Activated T-cell treated with anti-CD3 and anti-CD28 coated beads for 4 hours (primary cell): ENCODE data around the gene CD48.
"Not testable (repeated sequence)": the region's sequence is repeated elsewhere in the genome, so short reads cannot be mapped to it uniquely, and the experiment has no call there.

Experiments
- DNase-seq: peaks from one replicate; pipeline ENCODE4 v3.0.0-alpha.2; 2020

Gene CD48

DNA sequence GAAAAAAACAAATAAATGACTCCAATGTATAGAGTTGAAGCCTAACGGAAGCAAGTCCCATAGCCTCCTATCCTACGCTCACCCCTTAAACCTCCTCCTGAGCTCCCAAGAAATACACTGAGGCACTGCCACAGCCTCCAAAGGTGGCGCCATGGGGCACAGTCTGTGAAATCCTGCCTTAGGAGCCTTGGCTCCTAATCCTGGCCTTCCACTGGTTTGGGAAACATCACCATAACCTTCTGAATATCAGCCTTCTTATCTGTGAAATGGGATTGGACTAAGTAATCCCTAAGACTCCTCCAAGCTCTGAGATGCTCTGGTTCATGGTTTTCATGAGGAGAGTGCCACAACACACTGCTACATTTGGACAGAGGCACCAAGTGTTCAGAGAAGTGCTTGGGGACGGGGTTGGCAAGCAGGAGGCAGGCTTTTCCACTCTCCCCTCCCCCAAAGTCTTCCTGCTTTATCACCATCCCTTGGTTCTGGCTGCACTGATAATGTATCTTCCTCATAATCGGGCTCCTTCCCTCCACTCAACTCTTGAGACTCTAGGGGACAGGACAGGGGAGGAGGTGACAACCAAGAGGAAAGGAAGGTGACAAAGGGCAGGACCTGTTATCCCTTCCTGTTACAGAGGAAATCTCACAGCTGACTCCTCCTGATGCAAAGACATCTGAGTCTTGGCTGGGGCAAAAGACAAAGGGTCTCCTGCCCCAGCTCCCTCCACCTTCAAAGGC lies 30.2 kb upstream of the CD48 start:
- no peak for DNase-seq

DNA sequence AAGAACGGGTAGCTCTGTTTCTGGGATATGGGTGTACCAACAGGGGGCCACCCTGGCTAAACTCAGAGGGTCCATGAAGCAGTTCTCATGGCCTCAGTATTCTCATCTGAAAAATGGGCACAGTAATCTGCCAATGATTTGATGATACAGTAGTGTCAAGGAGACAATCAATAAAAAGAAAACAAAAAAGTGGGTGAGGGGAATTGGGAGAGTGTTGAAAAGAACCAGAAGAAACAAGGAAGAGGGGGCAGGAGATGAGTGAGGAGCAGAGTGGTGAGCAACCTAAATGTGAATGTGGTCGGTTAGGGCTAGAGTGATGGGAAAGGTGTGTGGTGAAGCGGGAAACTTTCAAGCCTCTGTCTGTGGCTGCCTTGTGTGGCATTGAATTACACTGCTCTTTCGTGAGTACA lies 29.5 kb upstream of the CD48 start:
- DNase-seq = no peak

DNA sequence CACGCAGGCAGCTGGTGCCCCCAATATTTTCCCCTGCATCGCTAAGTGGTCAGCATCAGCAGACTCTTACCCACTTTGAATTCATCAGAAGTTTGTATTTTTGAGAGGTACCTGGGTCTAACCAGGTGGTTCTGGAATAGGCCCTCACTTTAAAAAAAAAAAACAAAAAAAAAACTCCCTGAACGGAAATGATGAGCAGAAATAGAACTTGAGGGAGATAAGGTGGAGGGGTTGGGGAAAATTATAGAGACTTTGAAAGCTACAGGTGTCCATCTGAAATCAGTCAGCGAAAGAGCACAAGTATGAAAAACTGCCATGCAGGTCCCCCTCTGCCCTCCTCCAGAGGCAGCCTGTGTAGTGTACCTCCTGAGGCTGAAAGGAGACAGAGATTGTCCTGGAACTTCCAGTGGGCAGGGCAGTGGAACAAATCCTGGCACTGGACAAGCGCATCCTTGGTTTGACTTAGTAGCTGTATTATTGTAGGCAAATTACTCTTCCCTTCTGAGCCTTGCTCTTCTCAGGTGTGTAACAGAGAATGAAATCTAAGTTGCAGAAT lies 28.6 kb upstream of the CD48 start:
- DNase-seq = no peak

DNA sequence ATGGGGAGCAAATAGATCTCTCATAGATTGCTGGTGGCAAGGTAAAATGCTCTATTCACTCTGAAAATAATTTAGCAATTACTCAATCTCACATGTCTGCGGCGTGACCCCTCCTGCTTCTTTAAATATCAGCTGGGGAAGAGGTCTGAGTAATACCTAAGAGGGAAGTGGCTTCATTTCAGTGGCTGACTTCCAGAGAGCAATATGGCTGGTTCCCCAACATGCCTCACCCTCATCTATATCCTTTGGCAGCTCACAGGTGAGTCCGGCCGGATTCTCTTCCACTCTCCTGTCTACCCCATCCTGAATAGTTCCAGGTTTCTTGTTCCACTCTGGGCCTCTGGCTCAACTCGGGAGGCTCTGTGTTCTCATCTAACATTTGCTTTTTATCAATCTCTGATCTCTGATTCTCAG lies 27.5 kb upstream of the CD48 start, which contains the start of gene SLAMF7:
TSS of gene SLAMF7 (plus strand) at position 150 of the 414 bp plus-strand sequence. CDS start at position 205, 55 bp downstream.
- no peak for DNase-seq

DNA sequence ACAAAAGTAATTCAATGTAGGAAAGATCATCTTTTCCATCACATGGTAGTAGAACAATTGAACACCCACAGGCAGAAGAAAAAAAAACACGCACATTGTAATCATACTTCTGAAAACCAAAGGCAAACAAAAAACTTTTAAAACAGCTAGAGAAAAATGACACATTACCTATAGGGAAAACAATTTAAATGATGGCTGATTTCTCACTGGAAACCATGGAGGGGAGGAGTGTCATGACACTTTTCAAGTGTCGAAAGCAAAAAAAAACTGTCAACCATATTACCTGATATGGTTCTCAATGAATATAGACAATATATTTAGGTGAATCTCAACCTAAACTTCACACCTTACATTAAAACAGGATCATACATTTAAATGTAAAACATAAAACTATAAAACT lies 26.6 kb upstream of the CD48 start:
- DNase-seq = no peak

DNA sequence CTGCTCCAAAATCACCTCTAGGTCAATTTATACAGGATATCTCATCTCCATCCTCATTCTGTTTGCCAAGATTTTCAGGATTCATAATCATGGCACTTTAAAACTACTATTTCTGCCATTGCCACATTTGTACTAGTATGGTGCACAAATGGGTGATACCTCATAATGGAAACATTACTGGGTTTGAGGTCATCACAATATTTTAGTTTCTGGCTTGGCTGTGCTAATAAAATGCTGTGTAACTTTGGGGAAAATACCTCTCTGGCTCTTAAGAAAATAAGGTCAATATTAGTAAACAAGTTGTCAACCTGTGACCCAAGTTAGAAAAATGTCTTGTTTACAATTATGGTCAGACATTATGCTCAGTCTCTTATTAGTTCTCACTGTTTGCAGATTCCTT lies 22.7 kb upstream of the CD48 start:
- DNase-seq = no peak

DNA sequence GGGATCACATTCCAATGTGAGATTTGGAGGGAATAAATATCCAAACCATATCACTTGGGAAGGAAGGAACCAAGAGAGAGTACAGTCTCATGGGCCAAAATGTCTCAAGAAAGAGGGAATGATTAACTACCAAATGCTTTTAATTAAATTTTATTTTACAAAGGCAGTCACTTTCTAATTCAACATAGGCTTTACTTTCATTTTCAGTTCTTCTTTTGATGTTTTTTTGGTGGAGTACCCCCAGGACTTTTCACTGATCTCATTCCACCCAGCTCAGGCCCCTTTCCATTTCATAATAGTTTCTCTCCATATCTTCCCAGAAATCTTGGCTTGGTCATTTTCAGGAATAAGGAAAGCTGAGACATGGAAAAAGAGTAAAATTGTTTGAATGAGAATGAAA lies 22.3 kb upstream of the CD48 start:
- no peak for DNase-seq

DNA sequence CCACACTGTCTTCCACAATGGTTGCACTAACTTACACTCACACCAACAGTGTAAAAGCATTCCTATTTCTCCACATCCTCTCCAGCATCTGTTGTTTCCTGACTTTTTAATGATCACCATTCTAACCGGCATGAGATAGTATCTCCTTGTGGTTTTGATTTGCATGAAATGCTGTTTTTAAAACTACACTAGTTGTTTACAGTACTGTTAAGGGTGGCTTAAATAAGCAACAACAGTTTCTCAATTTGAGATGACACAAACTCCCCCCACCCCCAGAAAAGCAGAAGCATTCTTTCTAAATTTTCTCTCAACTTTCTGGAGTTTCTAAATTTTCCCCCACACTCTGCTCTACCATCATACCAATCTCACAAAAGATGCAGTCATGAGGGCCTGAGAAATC lies 20.4 kb upstream of the CD48 start:
- DNase-seq = no peak

DNA sequence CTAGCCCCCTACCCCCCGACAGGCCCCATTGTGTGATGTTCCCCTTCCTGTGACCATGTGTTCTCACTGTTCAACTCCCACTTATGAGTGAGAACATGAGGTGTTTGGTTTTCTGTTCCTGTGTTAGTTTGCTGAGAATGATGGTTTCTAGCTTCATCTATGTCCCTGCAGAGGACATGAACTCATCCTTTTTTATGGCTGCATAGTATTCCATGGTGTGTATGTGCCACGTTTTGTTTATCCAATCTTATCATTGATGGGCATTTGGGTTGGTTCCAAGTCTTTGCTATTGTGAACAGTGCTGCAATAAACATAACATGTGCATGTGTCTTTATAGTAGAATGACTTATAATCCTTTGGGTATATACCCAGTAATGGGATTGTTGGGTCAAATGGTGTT lies 19.9 kb upstream of the CD48 start:
- DNase-seq = not testable (repeated sequence)

DNA sequence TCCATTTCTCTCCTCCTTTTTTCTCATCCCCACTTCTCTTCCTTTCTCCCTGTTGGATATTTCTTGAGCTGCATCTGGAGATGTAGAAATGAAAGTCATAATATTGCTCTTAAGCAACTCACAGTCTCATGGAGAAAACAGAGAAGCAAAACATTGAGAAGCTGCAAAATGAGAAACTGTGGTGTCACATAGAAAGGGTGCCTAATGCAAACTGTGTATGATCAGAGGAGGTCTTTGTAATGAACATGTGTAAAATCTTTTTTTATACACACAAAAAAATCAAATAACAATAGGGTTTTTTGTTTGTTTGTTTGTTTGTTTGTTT lies 15.7 kb upstream of the CD48 start:
- no peak for DNase-seq

DNA sequence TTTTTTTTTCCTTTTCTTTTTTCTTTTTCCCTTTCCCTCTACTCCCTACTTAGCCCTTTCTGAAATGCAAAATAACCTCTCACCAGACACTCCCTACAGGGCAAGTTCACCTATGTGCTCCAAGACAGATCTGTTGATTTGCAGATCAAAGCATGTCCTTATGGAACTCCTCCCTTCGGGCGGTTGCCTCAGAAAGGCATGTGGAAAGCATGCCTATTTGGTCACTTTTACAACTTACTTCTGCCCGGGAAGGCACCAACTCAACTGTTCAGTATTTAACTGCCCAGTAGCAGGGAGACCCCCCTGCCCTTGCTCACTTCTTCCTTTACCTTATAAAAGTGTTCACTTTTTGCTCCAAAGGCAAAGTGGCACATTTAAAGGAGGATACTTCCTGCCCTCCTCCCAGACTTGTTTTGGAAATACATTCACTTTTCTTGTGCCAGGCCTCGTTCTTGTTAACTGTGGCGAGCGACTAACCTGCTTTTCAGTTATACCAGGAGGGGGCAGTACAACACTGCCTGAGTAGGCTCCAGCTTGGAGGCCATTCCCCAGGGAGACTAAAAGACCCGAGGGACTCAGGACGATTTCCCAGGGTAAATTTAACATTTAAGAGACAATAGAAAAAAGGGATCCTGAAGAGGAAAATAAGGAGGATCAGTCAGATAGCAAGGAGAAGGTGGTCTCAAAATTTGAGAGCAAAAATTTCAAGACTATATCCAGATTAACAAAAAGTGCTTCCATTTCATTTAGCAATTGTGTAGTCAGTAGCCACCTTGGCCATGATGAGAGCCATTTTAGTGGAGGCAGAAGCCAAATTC lies 15.1 kb upstream of the CD48 start:
- peak; percentile 44 for DNase-seq

DNA sequence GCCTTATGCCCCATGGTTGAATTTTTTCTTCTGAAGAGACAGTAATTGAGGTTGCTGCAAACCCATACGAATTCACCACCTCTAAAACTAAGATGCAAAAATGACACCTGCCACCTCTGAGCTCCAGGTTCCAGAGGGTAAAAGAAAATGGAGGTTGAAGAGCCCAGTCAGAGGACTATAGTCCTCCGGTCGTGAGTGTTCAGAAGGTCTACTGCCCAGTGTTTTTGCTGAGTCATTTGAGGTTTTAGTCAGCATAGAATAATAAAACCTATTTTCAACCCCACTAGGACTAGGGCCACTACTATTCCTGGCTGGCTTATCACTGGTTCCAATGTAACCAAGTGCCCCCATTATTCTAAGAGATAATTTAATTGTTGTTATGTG lies 14.5 kb upstream of the CD48 start:
- no peak for DNase-seq

DNA sequence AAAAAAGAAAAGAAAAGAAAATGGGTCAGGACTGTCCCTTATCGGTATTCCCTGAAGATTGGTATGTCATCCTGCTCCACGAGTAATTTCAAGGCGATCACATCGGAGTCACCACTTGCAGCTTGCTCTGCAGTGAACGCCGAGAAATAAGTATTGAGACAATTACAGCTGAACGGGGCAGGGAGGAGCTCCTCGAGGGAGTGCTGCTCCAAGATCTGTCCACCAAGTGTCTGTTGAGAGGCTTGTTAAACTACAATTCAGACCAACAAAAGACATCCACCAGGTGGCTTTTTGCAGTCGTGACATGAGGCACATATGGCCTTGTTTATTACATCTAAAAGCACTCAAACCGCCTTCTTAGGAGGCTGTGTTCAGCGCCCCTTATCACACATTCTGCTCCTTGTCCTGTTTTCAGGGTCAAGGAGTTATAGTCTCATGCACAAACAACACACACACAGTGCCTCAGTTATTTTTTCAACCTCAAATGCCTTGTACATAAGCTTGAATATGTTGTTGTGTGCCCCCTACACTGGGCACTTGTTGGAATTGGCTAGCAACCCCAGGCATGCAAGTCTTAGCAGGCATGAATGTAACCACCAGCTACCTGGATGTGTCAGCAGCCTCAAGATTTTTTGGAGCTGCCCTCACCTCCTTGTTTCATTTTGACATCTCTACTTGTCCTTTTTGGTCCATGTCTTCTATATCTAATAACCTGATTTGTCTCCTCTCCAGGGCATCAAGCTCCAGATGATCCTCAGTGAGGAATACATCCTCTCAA lies 13.0 kb upstream of the CD48 start:
- DNase-seq = no peak

DNA sequence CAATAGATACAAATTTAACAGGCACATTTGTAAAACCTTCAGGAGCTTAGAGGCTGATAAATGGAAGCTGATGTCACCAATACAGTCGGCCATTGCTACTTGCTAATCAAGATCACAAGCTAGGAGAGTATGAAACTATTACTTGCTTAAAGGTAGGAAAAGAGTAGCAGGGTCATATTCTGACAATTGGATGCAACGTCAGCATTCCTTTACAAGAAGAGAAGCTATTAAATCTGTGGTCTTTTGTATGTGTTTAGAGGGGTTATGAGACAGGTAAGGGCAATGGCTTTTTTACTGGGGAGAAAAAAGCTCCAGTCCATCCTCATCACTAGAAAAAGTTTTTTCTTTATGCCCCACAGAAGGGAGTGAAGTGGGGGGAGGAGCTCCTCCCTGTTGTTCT lies 11.7 kb upstream of the CD48 start:
- DNase-seq = no peak

DNA sequence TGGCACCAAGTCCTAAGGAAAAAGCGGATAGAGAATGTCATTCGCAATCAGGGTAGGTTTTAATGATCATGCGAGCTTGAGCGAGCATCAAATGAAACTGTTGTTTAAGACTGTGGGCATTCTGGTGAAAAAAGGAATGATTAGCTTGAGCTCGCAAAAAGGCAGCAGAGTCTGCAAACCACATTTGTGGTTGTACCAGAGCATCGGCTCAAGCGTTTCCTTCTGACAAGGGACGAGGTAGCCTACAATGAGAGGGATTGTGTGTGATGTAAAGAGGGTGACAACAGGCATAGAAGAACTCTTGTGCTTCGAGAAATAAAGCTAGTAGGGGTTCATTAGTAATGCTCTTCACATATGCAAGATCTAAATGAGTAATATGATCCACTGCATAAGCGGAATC lies 11.1 kb upstream of the CD48 start:
- no peak for DNase-seq

DNA sequence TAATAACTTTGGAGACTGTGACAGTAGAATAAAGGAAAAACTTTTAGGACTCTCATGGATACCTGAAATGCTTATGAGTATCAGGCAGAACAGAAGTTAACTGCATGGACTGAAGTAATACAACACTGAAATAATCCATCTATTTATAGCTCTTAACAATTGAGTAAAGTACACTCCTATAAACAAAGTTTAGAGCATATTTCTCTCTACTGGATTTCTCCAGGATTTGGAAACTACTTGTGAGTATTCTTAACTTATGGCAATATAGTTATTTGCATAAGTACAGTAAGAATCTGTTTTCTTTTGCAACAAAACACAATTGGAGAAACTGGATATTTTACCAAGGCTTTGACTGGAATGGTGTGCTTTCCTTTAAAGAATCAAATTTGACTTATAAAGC lies 9.9 kb upstream of the CD48 start:
- DNase-seq = no peak

DNA sequence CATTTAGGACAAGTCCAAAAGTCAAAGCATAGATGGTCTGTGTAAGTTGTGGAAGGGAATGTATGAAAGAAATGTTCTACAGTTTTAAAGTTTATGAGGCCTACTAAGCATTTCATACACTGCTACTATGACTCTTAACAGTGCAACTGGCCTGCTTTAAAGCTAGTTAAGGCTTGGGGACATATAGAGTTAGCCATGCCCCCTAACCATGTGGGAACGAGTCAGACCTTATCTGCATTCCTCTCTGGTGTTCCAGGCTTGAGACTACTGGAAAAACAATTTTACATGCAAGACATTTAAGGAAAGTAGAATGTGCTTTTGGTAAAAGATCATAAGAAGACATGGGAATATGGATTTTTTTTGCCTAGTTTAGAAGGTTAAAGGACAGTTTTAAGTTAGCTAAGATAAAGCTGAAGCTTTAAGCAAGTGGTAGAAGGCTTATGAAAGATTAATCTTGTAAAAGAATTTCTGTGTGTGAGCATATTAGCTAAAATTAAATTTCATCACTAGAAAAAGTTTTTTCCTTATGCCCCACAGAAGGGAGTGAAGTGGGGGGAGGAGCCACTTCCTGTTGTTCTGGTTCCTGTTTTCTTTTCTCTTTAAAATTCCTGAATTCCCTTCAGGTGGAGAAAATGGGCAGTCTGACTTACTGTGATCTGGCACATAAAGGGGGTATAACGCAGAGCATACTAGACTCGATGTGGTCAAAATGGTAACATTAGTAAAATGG lies 8.9 kb upstream of the CD48 start:
- DNase-seq = no peak

DNA sequence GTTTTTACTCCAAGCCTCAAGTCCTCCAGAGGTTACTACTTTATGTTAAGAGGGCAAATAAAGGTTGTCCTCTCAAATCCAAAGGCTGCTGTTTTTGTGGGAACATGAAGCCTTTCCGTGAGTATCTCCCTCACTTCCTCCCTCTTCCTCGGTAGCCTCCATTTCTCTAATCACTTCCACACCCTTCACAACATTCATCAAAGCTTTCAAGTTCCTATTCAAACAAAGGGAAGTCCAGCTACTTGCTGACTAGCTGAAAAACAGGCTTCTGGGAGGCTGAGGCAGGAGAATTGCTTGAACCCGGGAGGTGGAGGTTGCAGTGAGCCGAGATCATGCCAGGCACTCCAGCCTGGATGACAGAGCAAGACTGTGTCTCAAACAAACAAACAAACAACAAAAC lies 6.6 kb upstream of the CD48 start:
- DNase-seq = no peak

DNA sequence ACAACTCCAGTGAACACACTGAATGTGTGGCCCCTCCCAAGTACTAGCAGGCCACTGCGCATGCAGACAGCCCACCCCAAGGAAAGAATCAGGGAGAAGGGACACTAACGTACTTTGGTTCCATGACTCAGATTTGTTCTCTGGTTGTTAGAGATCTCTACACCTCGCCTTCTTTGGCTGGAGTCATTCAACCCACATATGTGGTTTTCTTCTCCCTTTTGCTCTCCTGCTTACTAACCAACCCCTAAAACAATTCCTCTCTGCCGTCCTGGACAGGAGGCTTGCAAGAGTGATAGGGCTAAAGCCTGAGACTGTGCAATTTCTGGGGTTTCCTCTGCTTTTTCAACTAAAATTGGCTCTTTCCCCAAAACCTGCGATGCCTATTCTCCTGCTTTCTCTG lies 5.7 kb upstream of the CD48 start:
- DNase-seq = no peak

DNA sequence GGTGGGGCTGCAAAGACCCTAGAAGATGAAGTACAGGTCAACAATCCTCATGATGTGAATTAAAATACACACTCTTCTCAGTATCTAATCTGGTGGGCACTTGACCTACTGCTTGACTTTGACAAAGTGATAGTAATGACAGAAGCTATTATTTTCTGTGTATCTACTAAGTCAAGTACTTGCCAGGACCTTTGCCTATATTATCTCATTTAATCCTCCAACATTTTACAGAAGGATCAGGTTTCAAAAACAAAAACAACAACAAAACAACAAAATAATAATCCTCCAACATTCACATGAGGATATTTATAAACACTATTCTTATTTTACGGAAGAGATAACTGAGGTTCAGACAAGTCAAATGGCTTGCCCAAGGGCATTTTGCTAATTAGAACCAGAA lies 4.4 kb upstream of the CD48 start:
- no peak for DNase-seq

DNA sequence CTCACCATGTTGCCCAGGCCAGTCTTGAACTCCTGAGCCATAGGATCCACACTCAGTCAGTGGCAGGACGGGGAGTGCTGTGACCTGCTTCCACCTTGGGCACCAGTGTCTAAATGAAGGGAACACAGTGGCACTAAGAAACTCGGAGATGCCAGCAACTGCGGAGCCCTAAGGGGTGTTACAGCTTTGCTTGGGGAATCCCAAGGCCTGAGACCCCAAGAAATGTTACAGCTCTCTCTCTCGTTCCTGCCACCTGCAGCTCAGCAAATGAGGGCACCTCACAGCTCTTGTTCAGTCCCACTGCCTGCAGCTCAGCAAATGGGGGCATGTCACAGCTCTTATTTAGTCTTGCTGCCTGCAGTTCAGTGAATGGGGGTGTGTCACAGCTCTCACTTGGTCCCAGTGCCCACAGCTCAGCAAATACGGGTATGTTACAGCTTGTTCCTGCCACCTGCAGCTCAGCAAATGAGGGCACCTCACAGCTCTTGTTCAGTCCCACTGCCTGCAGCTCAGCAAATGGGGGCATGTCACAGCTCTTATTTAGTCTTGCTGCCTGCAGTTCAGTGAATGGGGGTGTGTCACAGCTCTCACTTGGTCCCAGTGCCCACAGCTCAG lies 2.5 kb upstream of the CD48 start:
- not testable (repeated sequence) for DNase-seq

DNA sequence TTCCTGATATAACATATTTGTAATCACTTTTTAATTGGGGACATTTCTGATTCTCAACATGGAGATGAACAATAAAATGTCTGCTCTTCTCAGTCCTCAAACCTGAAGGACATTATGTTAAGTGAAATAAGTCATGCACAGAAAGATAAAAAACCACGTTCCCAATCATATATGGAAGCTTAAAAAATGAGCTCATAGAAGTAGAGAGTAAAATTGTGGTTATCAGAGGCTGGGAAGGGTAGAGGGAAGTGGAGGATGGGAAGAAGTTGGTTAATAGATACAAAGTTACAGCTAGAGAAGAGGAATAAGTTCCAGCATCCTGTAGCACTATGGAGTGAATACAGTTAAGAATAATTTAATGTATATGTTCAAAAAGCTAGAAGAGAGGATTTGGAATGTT lies 1.5 kb upstream of the CD48 start:
- DNase-seq = no peak
